GM23338 (cell line): ENCODE measurements around the gene PCSK5. TPM values are rescaled to one million over a fixed set of nuclear protein-coding genes. Genes with fewer than 3 reads are reported as not detected.

Source experiments
- ATAC-seq: fragments of 200-7000 bp; cut with Tn5 transposase; 3 replicates; pipeline ENCODE4 v1.9.1; 2020
- DNase-seq: peaks from one replicate; pipeline ENCODE4 v3.0.0-alpha.2; 2015; ENCODE audit warnings: low spot score
- H2AFZ ChIP-seq: fragments of 200-600 bp; sonication (generic); 2 replicates; pipeline ENCODE4 v1.8.0; 2016; ENCODE audit warnings: antibody characterized with exemption, mild to moderate bottlenecking, moderate library complexity
- H3F3A ChIP-seq: fragments of 200-600 bp; sonication (generic); replicated peaks from 2 replicates; pipeline ENCODE4 v1.8.0; 2017; ENCODE audit warnings: antibody characterized with exemption, mixed run types, low read depth
- H3K27ac ChIP-seq: fragments of 200-600 bp; sonication (generic); 2 replicates; pipeline ENCODE4 v1.6.1; 2016; ENCODE audit warnings: low read depth
- H3K27me3 ChIP-seq: fragments of 200-600 bp; sonication (generic); 2 replicates; pipeline ENCODE4 v1.8.0; 2016; ENCODE audit warnings: mild to moderate bottlenecking, mixed run types, moderate library complexity; ENCODE audit not compliant: insufficient read depth
- H3K36me3 ChIP-seq: fragments of 200-600 bp; sonication (generic); 2 replicates; pipeline ENCODE4 v1.8.0; 2016; ENCODE audit warnings: mild to moderate bottlenecking; ENCODE audit not compliant: insufficient read depth
- H3K4me1 ChIP-seq: fragments of 200-600 bp; sonication (generic); 2 replicates; pipeline ENCODE4 v1.8.0; 2016; ENCODE audit warnings: mild to moderate bottlenecking, moderate library complexity; ENCODE audit not compliant: insufficient read depth
- H3K4me2 ChIP-seq: fragments of 200-600 bp; sonication (generic); 2 replicates; pipeline ENCODE4 v1.7.1; 2017; ENCODE audit warnings: mixed run types
- H3K4me3 ChIP-seq: fragments of 200-600 bp; sonication (generic); 2 replicates; pipeline ENCODE4 v1.6.1; 2016; ENCODE audit warnings: mixed run types
- H3K79me2 ChIP-seq: fragments of 200-600 bp; sonication (generic); replicated peaks from 2 replicates; pipeline ENCODE4 v1.8.0; 2017; ENCODE audit warnings: mild to moderate bottlenecking; ENCODE audit not compliant: insufficient read depth
- H3K9me2 ChIP-seq: fragments of 200-600 bp; sonication (generic); 2 replicates; pipeline ENCODE4 v1.8.0; 2017; ENCODE audit not compliant: insufficient read depth
- H4K20me1 ChIP-seq: fragments of 200-600 bp; sonication (generic); replicated peaks from 2 replicates; pipeline ENCODE4 v1.8.0; 2017; ENCODE audit warnings: mild to moderate bottlenecking; ENCODE audit not compliant: insufficient read depth
- H3K27ac Mint-ChIP-seq: 2 replicates; pipeline ENCODE4 v1.8.0; 2020; ENCODE audit warnings: inconsistent platforms, mild to moderate bottlenecking, moderate library complexity, mixed read lengths
- H3K27me3 Mint-ChIP-seq: 3 replicates; pipeline ENCODE4 v1.8.0; 2022; ENCODE audit warnings: low read depth, mild to moderate bottlenecking, moderate library complexity, mixed read lengths, inconsistent platforms; ENCODE audit not compliant: insufficient read depth, poor library complexity
- H3K36me3 Mint-ChIP-seq: 3 replicates; pipeline ENCODE4 v1.8.0; 2021; ENCODE audit warnings: low read depth, mild to moderate bottlenecking, inconsistent platforms, moderate library complexity, mixed read lengths
- H3K4me1 Mint-ChIP-seq: 3 replicates; pipeline ENCODE4 v1.8.0; 2020; ENCODE audit warnings: mild to moderate bottlenecking, inconsistent platforms, mixed read lengths
- H3K4me3 Mint-ChIP-seq: 3 replicates; pipeline ENCODE4 v1.8.0; 2021; ENCODE audit warnings: moderate library complexity, mild to moderate bottlenecking, inconsistent platforms, mixed read lengths
- H3K9me3 Mint-ChIP-seq: 3 replicates; pipeline ENCODE4 v1.8.0; 2020; ENCODE audit warnings: moderate library complexity, mild to moderate bottlenecking, inconsistent platforms, mixed read lengths
- CREB1 ChIP-seq: fragments of 250-450 bp; sonication (Bioruptor Pico); IDR thresholded peaks from 2 replicates; pipeline ENCODE4 v1.5.0; 2020; ENCODE audit warnings: low read depth, mild to moderate bottlenecking, moderate library complexity
- EZH2phosphoT487 ChIP-seq: fragments of 200-600 bp; sonication (generic); IDR thresholded peaks from one replicate; pipeline ENCODE4 v1.8.1; 2018; ENCODE audit warnings: antibody characterized with exemption; ENCODE audit not compliant: unreplicated experiment
- JUNB ChIP-seq: IDR thresholded peaks from one replicate; pipeline ENCODE4 v1.6.1; 2016; ENCODE audit warnings: antibody characterized with exemption; ENCODE audit not compliant: unreplicated experiment
- NANOG ChIP-seq: IDR thresholded peaks from 2 replicates; pipeline ENCODE4 v1.6.1; 2016; ENCODE audit warnings: antibody characterized with exemption, borderline replicate concordance
- POLR2AphosphoS5 ChIP-seq: IDR thresholded peaks from 2 replicates; pipeline ENCODE4 v1.6.1; 2016; ENCODE audit warnings: antibody characterized with exemption, low read depth
- REST ChIP-seq: IDR thresholded peaks from one replicate; pipeline ENCODE4 v1.6.1; 2018; ENCODE audit warnings: antibody characterized with exemption; ENCODE audit not compliant: unreplicated experiment
- STAT1 ChIP-seq: IDR thresholded peaks from one replicate; pipeline ENCODE4 v1.6.1; 2016; ENCODE audit warnings: antibody characterized with exemption; ENCODE audit not compliant: unreplicated experiment
- ZNF114 ChIP-seq: fragments of 250-450 bp; sonication (Bioruptor Pico); IDR thresholded peaks from 2 replicates; pipeline ENCODE4 v1.5.0; 2020; ENCODE audit warnings: mild to moderate bottlenecking, moderate library complexity
- ZNF331 ChIP-seq: fragments of 250-450 bp; sonication (Bioruptor Pico); IDR thresholded peaks from 2 replicates; pipeline ENCODE4 v1.5.0; 2020; ENCODE audit warnings: low read depth, mild to moderate bottlenecking, moderate library complexity
- ZNF462 ChIP-seq: fragments of 250-450 bp; sonication (Bioruptor Pico); IDR thresholded peaks from 2 replicates; pipeline ENCODE4 v1.5.0; 2020; ENCODE audit warnings: mild to moderate bottlenecking, moderate library complexity
- polyA plus RNA-seq: library from polyadenylated mRNA; unstranded; fragments of >200 nt; fragmentation: Nextera tagmentation; extraction: Ambion mirVana; gene quantifications from 2 replicates; pipeline ENCODE4 v1.2.1, GENCODE V29; 2016
- total RNA-seq: library from RNA; depleted of rRNA; stranded (reverse); fragments of >200 nt; shearing (Covaris generic); gene quantifications from 2 replicates; pipeline ENCODE4 v1.2.3, GENCODE V29; 2014
- TF ChIP-seq, protein P1 (sequence below): IDR thresholded peaks from 2 replicates; pipeline ENCODE4 v1.6.1; 2016; ENCODE audit warnings: antibody characterized with exemption

Gene PCSK5
- total and polyA plus RNA-seq, 2 experiments from 2014 or later: 12.3 to 34.8 TPM

DNA sequence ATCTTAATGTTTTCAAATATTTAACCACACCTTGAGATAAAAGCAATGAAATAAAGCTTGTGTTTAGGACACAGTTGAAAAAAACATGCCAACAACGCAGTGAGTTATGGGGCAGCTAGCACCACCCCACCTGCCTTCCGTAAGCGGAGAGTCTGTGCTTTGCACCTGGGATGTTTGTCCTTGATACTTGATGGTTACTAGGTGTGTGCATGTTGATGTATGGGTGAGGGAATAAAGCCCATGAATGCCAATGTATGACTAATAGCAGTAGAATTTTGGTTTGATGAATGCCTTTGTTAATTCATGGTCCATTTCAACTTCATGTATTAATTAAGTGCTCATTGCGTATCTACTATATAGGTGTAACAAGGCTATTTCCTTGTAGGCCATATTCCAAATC, 74.0 kb downstream of the PCSK5 start (continued):
- no peak for TF ChIP-seq ZNF462
- TF ChIP-seq REST: no peak
- TF ChIP-seq STAT1: no peak
- TF ChIP-seq CREB1 (CRISPR knock-in tag): no peak

DNA sequence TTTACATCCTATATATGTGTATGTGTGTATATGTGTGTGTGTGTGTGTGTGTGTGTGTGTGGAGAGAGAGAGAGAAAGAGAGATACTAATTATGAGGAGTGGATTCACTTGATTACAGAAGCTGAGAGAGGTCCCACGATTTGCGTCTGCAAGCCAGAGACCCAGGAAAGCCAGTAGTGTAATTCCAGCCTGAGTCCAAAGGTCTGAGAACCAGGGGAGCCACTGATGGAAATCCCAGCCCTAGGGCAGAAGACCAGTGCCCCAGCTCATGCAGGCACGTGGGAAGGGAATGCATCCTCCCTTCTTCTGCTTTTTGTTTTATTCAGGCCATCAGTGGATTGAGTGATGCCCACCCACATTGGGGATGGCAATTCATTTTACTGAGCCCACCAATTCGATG, 74.8 kb downstream of the PCSK5 start:
- Histone ChIP-seq H3F3A (no peaks in the 10 kb centered on the region), H3K9me2 (peaks cover 6% of the 10 kb centered on the region), H3K4me3 (no peak overlapping the region), H2AFZ (no peak overlapping the region), H3K4me2 (no peak overlapping the region), H4K20me1 (peaks cover 5% of the 10 kb centered on the region; the same call in 1 of the 2 replicates), H3K4me1 (0 out of 2 replicates have a peak, but pooled peaks cover 2% of the 10 kb centered on the region), H3K27me3 (no peaks in the 10 kb centered on the region), H3K27ac (no peak overlapping the region), H3K36me3 (no peaks in the 10 kb centered on the region), H3K79me2 (peaks cover 92% of the 10 kb centered on the region)
- H3K4me1 Mint-ChIP-seq: peaks cover 11% of the 10 kb centered on the region
- DNase-seq (no peak), ATAC-seq (no peak)
- no peaks in the 10 kb centered on the region; the same call in 2 of the 3 replicates for H3K36me3 Mint-ChIP-seq
- no peak overlapping the region for H3K27ac Mint-ChIP-seq
- H3K4me3 Mint-ChIP-seq: no peak overlapping the region
- H3K9me3 Mint-ChIP-seq: no peaks in the 10 kb centered on the region
- H3K27me3 Mint-ChIP-seq: peaks cover 4% of the 10 kb centered on the region
- TF ChIP-seq STAT1 (no peak), POLR2AphosphoS5 (no peak), REST (no peak), JUNB (no peak), ZNF114 (CRISPR knock-in tag) (no peak), EZH2phosphoT487 (no peak), NANOG (no peak), ZNF331 (CRISPR knock-in tag) (no peak), CREB1 (CRISPR knock-in tag) (no peak)
- TF ChIP-seq, protein P1, sequence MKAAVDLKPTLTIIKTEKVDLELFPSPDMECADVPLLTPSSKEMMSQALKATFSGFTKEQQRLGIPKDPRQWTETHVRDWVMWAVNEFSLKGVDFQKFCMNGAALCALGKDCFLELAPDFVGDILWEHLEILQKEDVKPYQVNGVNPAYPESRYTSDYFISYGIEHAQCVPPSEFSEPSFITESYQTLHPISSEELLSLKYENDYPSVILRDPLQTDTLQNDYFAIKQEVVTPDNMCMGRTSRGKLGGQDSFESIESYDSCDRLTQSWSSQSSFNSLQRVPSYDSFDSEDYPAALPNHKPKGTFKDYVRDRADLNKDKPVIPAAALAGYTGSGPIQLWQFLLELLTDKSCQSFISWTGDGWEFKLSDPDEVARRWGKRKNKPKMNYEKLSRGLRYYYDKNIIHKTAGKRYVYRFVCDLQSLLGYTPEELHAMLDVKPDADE: no peak
